HG03108 (cell line): ENCODE results near the gene CACNA1C.

Experiments
- ATAC-seq: cut with Tn5 transposase; IDR thresholded peaks from one replicate; pipeline ENCODE4 v1.9.1; 2021; ENCODE audit warnings: moderate library complexity; ENCODE audit not compliant: unreplicated experiment

The CACNA1C gene

GRCh38 chr12:2271961-2272360, 219.2 kb downstream of the CACNA1C start:
- ATAC-seq: no peak

DNA sequence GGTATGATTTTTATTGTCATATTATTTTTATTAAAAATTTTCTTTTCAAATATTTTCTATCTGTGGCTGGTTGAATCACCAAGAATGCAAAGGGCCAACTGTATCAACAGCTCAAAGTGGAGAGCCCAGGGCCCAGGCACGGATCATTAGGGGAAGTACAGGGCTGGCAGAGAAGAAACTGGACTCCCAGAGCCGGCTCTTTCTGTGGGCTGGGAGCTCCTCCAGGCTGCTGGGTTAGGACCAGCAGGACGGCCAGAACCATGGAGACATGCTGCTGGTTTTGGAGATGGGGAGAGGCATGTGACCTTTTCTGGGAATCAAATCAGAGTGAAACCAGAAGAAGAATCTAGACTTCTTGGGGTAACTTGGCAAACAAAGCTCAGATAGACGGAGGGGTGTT, 220.5 kb downstream of the CACNA1C start:
- ATAC-seq: no peak

- ATAC-seq: no peak
These were observed 221.0 kb downstream of the CACNA1C start for GRCh38 chr12:2273751-2274150.

GRCh38 chr12:2274733-2275132, 221.9 kb downstream of the CACNA1C start:
- no peak for ATAC-seq

GRCh38 chr12:2276288-2277033, 223.7 kb downstream of the CACNA1C start:
- no peak for ATAC-seq

- no peak for ATAC-seq
These were observed 224.8 kb downstream of the CACNA1C start for GRCh38 chr12:2277492-2278155.

- ATAC-seq: no peak
These were observed 228.7 kb downstream of the CACNA1C start for GRCh38 chr12:2281446-2281845.

DNA sequence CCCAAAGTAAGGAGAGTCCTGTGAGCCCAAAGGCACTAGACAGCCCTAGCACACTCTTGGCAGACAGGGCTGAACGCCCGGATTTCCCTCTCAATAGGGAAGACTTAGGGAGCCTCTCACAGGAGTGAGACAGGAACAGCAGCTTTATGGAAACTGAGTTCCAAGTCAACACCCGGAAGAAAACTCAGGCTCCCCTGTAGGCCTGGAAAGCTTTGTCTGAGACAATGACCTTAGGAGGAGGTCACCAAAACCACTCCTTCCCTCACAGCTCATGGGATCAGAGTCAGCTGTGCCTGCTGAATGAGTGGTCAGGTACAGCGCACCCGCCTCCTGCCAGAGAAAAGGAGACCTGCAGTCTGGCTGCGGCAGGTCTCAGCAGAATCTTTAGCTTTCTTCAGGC, 229.5 kb downstream of the CACNA1C start:
- ATAC-seq: no peak

DNA sequence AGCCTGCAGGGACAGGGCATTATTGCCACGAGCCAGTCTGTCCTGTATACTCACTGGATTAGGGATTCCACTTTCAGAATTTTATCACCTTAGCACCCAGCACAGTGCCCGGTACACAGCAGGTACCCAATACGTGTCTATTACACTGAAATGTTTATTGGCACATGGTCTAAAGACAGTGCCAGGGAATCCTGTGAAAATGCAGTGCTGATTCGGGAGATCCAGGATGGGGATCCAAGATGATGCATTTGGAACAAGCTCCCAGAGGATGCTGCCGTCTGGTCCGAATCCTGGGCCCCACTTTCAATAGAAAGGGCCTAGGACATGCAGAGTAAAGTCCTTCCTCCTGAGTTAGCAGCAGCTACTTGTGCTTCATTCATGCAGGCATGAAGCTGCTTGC, 230.7 kb downstream of the CACNA1C start:
- no peak for ATAC-seq

DNA sequence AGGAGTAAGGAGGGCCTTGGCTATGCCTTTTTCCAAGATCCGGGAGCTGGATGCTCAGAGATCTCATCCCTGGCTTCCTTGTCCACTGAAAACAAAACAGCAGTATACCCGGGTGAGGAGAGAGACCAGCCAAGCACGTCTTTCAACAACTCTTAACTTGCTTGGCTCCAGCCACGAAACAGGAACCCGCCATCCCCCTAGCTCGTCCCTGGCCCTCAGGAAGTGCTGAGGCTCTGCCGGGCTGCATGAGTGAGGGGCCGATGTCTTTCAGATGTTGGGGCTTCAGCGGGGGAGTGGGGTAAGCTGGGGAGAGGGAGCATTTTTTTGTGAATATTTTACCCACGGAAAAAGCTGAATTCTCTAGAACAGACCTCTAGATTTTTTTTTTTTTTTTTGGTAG, 231.1 kb downstream of the CACNA1C start:
- no peak for ATAC-seq

DNA sequence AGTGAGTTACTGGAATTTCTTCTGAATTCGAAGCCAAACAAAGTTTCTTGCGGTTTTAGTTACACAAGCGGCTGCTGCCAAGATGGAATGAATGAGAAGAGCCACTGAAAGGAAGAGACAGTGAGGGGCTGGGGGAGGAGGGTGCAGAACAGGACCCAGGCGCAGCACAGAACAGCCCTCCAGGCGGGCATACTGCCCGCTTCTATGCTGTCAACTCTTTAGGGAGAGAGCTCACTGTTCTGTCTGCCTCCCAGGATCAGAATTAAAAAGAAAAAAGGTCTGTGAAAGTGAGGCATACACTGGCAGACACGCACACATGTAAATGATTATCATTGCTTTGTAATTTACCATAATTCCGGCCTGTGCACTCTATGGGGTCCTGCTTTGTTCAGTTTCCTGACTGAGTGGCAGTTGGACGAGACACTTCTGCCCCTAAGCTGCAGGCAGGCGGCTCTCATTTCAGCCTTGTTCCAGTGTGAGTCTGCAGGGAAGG, 231.6 kb downstream of the CACNA1C start:
- no peak for ATAC-seq

DNA sequence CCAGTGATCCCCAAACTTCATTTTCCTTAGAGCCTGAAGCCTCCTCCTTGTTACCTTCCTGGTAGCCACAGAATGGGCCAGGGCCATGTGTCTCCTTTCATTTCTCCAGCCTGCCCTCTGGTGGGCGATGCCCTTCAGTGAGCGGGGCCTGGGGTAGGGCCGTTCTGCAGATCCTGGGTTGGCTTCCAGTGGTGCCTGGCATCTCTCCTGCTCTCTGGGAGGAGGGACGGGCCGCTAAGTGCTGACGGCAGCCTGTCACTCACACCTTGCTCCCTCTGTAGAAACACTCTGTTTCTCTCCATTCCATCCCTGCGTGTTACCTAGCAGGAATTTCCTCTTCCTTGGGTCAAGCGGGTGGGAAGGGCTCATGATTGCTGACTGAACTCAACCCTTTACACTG, 232.1 kb downstream of the CACNA1C start:
- ATAC-seq: no peak

DNA sequence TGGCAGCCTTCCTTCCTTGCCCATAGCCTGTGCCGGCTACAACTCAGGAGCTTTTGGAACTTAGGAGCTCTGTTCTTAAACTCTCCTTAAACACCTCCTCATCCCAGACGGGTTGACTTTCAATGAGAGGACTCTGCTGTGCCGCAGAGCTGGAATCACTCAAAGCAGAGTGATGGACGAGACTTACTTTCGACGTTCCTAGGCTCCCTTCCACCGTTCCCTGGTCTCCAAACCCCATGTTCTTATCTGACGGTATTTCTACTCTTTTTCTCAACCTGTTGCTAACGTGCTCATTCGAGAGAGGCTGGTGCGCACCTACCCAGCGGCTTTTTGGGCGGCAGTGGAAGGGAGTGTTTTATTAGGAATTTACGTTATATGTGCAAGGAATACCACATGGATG, 232.7 kb downstream of the CACNA1C start:
- no peak for ATAC-seq

DNA sequence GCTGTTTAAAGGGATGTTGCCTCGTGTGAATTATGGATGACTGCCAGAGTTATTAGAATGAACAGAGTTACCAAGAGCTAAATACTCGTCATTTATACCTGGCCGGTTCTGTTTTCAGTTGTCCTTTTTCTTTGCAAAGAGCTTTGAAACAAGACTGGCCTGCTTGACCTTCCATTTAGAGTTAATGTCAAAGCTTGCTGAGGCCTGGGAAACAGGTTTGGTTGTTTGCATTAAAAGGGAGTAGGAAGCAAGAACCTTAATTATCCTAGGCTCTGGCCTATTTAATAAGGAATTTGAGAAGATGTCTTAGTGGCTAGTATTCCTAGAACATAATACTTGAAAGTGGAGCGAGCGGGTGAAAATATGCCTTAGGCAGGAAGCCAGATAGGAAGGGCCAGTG, 233.3 kb downstream of the CACNA1C start:
- no peak for ATAC-seq

DNA sequence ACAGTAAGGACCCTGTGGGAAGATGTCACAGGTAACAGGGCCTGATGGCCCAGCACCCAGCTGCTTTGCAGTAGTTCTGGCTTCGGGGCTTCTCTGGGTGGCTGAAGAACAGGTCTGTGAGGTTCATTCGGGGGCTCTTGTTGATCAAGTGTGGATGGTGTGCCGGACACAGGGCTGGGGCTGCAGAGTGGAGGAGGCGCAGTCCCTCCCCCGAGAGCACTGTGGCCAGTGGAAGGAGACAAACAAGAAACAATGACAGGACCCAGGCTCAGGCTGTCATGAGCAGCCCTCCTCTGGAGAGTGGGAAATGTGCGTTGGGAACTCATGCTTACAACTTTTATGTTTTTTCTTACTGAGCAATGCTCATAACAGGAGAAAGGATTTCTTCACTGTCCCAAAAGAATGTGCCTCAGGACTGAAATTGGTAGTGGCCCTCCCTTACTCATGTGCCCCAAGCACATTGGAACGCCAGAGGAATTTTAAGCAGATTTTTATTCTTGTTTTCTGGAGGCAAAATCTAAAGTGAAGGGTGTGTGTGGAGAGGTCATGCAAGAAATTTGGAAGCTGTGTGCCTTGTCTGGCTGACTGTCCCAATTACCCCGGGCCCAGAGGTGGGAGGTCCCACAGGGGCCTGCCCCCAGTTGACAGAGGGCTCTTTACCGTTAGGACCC, 233.8 kb downstream of the CACNA1C start:
- no peak for ATAC-seq

DNA sequence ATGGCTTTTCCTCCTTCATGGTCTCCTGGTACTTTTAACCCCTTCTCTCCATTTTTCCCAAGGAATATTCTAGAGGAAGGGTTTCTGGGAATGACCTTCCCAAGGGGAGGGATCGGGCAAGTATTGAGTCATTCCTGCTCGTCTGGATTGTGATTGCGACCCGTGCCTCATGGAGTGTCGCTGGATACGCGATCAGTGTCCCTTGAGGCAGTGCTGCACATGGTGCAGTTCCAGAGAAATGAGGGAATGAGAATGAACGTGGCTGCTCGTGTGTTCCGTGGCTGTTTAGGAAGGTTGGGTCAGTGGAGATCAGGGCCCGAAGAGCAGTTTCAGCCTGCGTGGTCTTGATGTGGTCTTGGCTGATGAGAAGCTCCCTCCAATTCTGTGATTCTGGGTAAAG, 234.4 kb downstream of the CACNA1C start:
- ATAC-seq: no peak

GRCh38 chr12:2287589-2287988, 234.8 kb downstream of the CACNA1C start:
- no peak for ATAC-seq

DNA sequence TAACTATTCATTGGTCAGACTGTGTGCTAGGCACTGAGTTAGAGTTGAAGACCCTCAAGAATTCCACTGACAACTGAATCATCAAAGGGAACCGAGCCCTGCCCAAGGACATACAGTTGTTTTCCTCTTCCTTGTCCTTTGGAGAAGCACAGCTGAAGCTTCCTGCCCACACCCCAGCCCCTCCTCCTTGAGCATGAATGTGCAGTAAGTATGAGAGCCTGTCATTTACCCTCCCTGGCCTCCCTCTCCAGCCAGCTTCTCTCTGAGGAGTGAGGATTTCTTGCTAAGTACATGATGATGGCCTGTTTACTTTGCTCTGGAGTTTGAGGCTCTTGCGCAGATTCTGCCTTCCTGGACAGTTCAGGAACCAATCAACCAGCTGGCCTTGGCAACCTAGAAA, 235.2 kb downstream of the CACNA1C start:
- no peak for ATAC-seq

GRCh38 chr12:2288471-2288870, 235.7 kb downstream of the CACNA1C start:
- ATAC-seq: no peak

DNA sequence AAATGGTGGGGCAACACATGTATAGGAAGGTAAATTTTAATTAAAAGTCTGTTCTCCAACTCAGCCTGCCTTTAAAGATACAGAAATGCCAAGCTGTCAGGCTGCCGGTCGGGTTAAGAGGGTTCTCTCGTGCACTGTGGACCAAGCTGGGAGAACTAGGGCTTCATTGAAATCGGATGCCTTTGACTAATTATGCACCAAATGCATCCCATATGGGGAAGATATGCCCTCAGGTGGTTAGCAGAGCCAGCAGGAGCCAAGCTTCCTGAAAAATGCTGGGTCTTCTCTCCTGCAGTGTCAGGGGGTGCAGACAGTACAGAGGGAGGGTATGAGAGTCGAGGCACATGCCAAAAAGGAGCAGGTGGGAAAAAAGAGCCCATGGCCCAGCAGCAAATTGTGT, 236.1 kb downstream of the CACNA1C start:
- ATAC-seq: no peak

DNA sequence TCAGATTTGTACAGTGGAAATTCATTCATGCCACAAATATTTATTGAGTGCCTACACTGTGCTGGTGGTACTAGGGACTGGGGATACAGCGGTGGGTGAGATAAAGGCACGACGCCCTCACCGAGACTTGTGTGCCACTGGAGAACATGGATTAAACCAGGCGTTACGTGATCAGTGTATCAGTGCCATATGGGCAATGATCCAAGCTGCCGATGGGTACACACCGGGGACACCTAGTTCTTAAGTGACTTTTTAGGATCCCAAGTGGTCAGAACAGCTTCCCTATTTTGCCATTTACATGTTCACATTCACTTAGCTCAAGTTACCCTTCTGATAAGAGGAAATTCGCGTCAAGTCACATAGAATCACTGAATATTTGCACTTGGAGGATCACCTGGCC, 236.7 kb downstream of the CACNA1C start:
- ATAC-seq: no peak

DNA sequence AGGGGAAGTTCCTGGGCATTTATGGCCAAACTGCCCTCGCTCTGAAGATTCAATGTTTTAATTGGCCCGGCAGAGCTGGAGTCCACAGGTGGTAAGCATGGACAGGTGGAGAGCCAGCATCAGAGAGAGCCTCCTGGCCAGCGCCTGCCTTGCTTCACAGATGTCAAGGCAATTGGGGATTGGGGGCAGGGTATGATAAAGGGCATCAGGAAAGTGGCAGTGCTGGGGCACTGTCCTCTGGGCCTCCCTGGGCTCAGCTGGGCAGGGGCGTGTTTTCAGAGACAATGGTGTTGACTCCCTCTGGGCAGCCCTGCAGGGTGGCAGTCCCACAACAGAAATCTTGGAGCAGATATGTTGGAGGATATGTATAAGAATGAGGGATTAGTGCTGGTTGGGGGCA, 237.3 kb downstream of the CACNA1C start:
- no peak for ATAC-seq
